ENCODE results near the gene CEP41.

The CEP41 gene

GRCh38 chr7:130421684-130422083, 19.1 kb downstream of the CEP41 start:
- Histone ChIP-seq H4K8ac (ENCODE audit: low read length) (no peak overlapping the region), H2BK120ac (ENCODE audit: low read depth, low read length) (no peak overlapping the region), H3K23ac (ENCODE audit: low read length in 2 of 2) (no peak overlapping the region), H3K4me3 (ENCODE audit: insufficient read depth in 1 of 2, low read depth in 1 of 2, low read length in 2 of 2) (peak overlapping the region in 1 of 2 experiments; percentile 19), H3K27me3 (ENCODE audit: control insufficient read depth in 1 of 2, insufficient read depth in 1 of 2, low read length in 2 of 2) (no peaks in the 10 kb centered on the region), H2BK5ac (ENCODE audit: low read depth, low read length, poor library complexity, severe bottlenecking) (no peak overlapping the region), H3K27ac (ENCODE audit: low read length, poor library complexity, severe bottlenecking) (peak overlapping the region; percentile 13), H3K18ac (ENCODE audit: low read depth in 1 of 2, low read length in 2 of 2) (no peak overlapping the region), H3K9ac (ENCODE audit: low read length) (peak overlapping the region; percentile 85), H3K4ac (ENCODE audit: low read depth in 1 of 2, low read length in 2 of 2) (no peak overlapping the region), H3K14ac (ENCODE audit: low read length in 2 of 2) (no peak overlapping the region), H2BK12ac (ENCODE audit: low read length in 2 of 2) (no peak overlapping the region), H2AFZ (ENCODE audit: low read depth, low read length) (no peak overlapping the region), H3K4me1 (ENCODE audit: control insufficient read depth, insufficient read depth, low read depth, low read length) (peaks cover 8% of the 10 kb centered on the region), H2BK15ac (ENCODE audit: low read depth, poor library complexity, severe bottlenecking) (no peak overlapping the region), H4K91ac (ENCODE audit: low read length) (no peak overlapping the region), H2AK5ac (ENCODE audit: low read length, severe bottlenecking) (no peak overlapping the region), H3K36me3 (ENCODE audit: control insufficient read depth in 1 of 2, insufficient read depth in 2 of 2, low read depth in 1 of 2, low read length in 2 of 2) (peaks cover 0 to 3% of the 10 kb centered on the region in 2 experiments), H3K79me1 (replicated peaks; ENCODE audit: low read length, poor library complexity, severe bottlenecking) (peaks cover 2% of the 10 kb centered on the region), H3K4me2 (ENCODE audit: low read length, poor library complexity, severe bottlenecking) (no peak overlapping the region), H3K9me3 (ENCODE audit: control insufficient read depth, low read length) (no peaks in the 10 kb centered on the region)
- WGBS, result 53% methylated on average over 2 of the region's 2 CpGs
- DNase-seq, result peak; percentile 77

DNA sequence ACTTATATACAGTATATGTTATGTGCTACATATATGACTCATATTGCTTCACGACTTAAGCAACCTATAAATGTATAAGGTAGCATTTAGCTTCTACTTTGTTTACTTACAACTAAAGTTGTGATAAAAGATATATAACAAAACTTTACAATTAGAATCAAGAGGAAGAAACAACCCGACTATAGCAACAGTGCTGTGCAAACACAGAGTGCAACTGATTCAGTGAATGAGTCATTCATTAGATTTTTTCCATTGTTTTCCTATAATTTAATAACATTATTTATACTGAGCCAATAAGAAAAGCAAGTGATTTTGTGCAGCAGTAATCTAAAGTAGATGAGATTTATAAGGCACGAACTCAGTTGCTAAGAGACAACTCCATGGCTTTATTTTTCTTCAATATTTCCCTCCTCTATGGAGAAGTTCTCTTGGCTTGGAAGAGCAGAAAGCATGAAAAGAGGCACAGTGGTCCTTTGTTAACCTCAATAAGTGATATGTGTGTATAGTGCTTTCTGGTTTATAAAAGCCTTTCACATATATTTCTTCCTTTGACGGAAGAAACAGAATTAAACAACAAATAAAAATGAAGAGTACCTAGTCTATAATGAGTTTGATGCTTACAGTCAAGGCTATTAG, 19.8 kb downstream of the CEP41 start:
- Histone ChIP-seq H3K4me2 (ENCODE audit: low read length, poor library complexity, severe bottlenecking) (no peak overlapping the region), H3K14ac (ENCODE audit: low read length in 2 of 2) (no peak overlapping the region), H4K8ac (ENCODE audit: low read length) (no peak overlapping the region), H3K36me3 (ENCODE audit: control insufficient read depth in 1 of 2, insufficient read depth in 2 of 2, low read depth in 1 of 2, low read length in 2 of 2) (peaks cover 0 to 3% of the 10 kb centered on the region in 2 experiments), H3K4me3 (ENCODE audit: insufficient read depth in 1 of 2, low read depth in 1 of 2, low read length in 2 of 2) (peak overlapping the region in 1 of 2 experiments; percentile 19), H3K9me3 (ENCODE audit: control insufficient read depth, low read length) (no peaks in the 10 kb centered on the region), H3K79me1 (replicated peaks; ENCODE audit: low read length, poor library complexity, severe bottlenecking) (peaks cover 2% of the 10 kb centered on the region), H2BK15ac (ENCODE audit: low read depth, poor library complexity, severe bottlenecking) (no peak overlapping the region), H2BK12ac (ENCODE audit: low read length in 2 of 2) (no peak overlapping the region), H3K18ac (ENCODE audit: low read depth in 1 of 2, low read length in 2 of 2) (no peak overlapping the region), H4K91ac (ENCODE audit: low read length) (no peak overlapping the region), H2BK120ac (ENCODE audit: low read depth, low read length) (no peak overlapping the region), H2BK5ac (ENCODE audit: low read depth, low read length, poor library complexity, severe bottlenecking) (no peak overlapping the region), H3K9ac (ENCODE audit: low read length) (peak overlapping the region; percentile 85), H2AK5ac (ENCODE audit: low read length, severe bottlenecking) (no peak overlapping the region), H3K27ac (ENCODE audit: low read length, poor library complexity, severe bottlenecking) (no peak overlapping the region), H3K23ac (ENCODE audit: low read length in 2 of 2) (no peak overlapping the region), H3K4ac (ENCODE audit: low read depth in 1 of 2, low read length in 2 of 2) (no peak overlapping the region), H2AFZ (ENCODE audit: low read depth, low read length) (no peak overlapping the region), H3K27me3 (ENCODE audit: control insufficient read depth in 1 of 2, insufficient read depth in 1 of 2, low read length in 2 of 2) (no peaks in the 10 kb centered on the region), H3K4me1 (ENCODE audit: control insufficient read depth, insufficient read depth, low read depth, low read length) (peaks cover 8% of the 10 kb centered on the region)
- no CpG with 5 or more reads among the region's 4 CpGs for WGBS
- DNase-seq, result no peak

DNA sequence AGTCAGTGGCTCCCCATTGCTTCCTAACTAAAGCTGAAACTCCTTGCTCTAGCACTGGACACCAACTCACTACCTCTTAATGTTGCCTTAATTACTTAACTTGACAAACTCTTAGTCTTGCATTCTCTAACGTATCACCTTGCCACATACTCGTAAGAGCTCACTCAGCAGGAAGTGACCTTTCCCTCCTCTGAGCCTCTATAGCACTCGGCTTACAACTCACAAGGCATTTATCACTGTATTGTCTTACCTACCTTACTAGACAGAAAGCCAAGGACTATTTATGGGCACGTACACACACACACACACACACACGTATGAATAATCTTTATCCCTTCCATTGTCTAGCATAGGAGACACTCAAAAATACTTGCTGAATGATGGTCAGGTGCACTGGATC, 21.2 kb downstream of the CEP41 start:
- H2BK120ac ChIP-seq (ENCODE audit: low read depth, low read length), result no peak overlapping the region
- H2AFZ ChIP-seq (ENCODE audit: low read depth, low read length), result no peak overlapping the region

DNA sequence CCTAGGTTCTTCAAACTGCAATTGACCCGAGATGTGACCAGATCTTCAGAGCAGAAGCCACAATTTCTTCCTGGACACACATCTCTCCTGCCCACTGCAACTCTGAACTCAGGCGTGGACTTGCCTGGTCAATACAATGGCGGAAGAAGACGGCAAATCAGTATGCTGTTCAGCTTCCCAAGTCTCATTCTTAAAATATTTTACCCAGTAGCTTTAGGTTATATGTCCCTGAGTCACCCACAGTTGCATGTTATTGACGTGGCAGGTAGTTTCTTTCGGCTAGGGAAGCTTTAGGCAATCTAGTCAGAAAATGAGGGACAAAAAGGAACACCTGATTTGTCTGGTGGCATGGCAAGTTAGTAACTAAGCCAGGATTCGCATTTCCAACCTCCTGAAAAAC, 22.5 kb downstream of the CEP41 start:
- H2AK5ac ChIP-seq (ENCODE audit: low read length, severe bottlenecking), result no peak overlapping the region
- H4K8ac ChIP-seq (ENCODE audit: low read length), result no peak overlapping the region
- H3K79me1 ChIP-seq (replicated peaks; ENCODE audit: low read length, poor library complexity, severe bottlenecking), result peaks cover 2% of the 10 kb centered on the region
- no peak overlapping the region for H4K91ac ChIP-seq (ENCODE audit: low read length)
- H2AFZ ChIP-seq (ENCODE audit: low read depth, low read length), result no peak overlapping the region
- no peak overlapping the region for H3K9ac ChIP-seq (ENCODE audit: low read length)
- H2BK120ac ChIP-seq (ENCODE audit: low read depth, low read length), result no peak overlapping the region
- no peak overlapping the region for H3K18ac ChIP-seq (ENCODE audit: low read depth in 1 of 2, low read length in 2 of 2)
- no peaks in the 10 kb centered on the region for H3K9me3 ChIP-seq (ENCODE audit: control insufficient read depth, low read length)
- no peak overlapping the region for H2BK12ac ChIP-seq (ENCODE audit: low read length in 2 of 2)
- no peak overlapping the region for H3K27ac ChIP-seq (ENCODE audit: low read length, poor library complexity, severe bottlenecking)
- no peak overlapping the region for H3K23ac ChIP-seq (ENCODE audit: low read length in 2 of 2)
- no peak overlapping the region for H3K4ac ChIP-seq (ENCODE audit: low read depth in 1 of 2, low read length in 2 of 2)
- no peak overlapping the region for H3K14ac ChIP-seq (ENCODE audit: low read length in 2 of 2)
- DNase-seq, result no peak
- no peak overlapping the region for H3K4me2 ChIP-seq (ENCODE audit: low read length, poor library complexity, severe bottlenecking)
- 88% methylated on average over 6 of the region's 7 CpGs for WGBS
- H3K4me3 ChIP-seq (ENCODE audit: insufficient read depth in 1 of 2, low read depth in 1 of 2, low read length in 2 of 2), result no peak overlapping the region
- H3K27me3 ChIP-seq (ENCODE audit: control insufficient read depth in 1 of 2, insufficient read depth in 1 of 2, low read length in 2 of 2), result no peaks in the 10 kb centered on the region
- H3K36me3 ChIP-seq (ENCODE audit: control insufficient read depth in 1 of 2, insufficient read depth in 2 of 2, low read depth in 1 of 2, low read length in 2 of 2), result peaks cover 0 to 3% of the 10 kb centered on the region in 2 experiments
- H2BK5ac ChIP-seq (ENCODE audit: low read depth, low read length, poor library complexity, severe bottlenecking), result no peak overlapping the region
- no peak overlapping the region for H2BK15ac ChIP-seq (ENCODE audit: low read depth, poor library complexity, severe bottlenecking)
- H3K4me1 ChIP-seq (ENCODE audit: control insufficient read depth, insufficient read depth, low read depth, low read length), result peaks cover 8% of the 10 kb centered on the region

More for the DNA sequence above, 21.2 kb downstream of the CEP41 start:
- no peak overlapping the region for H3K23ac ChIP-seq (ENCODE audit: low read length in 2 of 2)
- H3K9ac ChIP-seq (ENCODE audit: low read length), result no peak overlapping the region
- H3K27me3 ChIP-seq (ENCODE audit: control insufficient read depth in 1 of 2, insufficient read depth in 1 of 2, low read length in 2 of 2), result no peaks in the 10 kb centered on the region
- no peak overlapping the region for H3K4me3 ChIP-seq (ENCODE audit: insufficient read depth in 1 of 2, low read depth in 1 of 2, low read length in 2 of 2)
- H3K4ac ChIP-seq (ENCODE audit: low read depth in 1 of 2, low read length in 2 of 2), result peak overlapping the region in 1 of 2 experiments; percentile 69
- peak overlapping the region; percentile 32 for H3K27ac ChIP-seq (ENCODE audit: low read length, poor library complexity, severe bottlenecking)
- no peak overlapping the region for H2BK5ac ChIP-seq (ENCODE audit: low read depth, low read length, poor library complexity, severe bottlenecking)
- peaks cover 8% of the 10 kb centered on the region for H3K4me1 ChIP-seq (ENCODE audit: control insufficient read depth, insufficient read depth, low read depth, low read length)
- H2BK12ac ChIP-seq (ENCODE audit: low read length in 2 of 2), result peak overlapping the region; percentile 61 to 79
- peak overlapping the region; percentile 4 for H4K91ac ChIP-seq (ENCODE audit: low read length)
- DNase-seq, result no peak
- no peak overlapping the region for H3K4me2 ChIP-seq (ENCODE audit: low read length, poor library complexity, severe bottlenecking)
- peak overlapping the region; percentile 82 for H2AK5ac ChIP-seq (ENCODE audit: low read length, severe bottlenecking)
- H2BK15ac ChIP-seq (ENCODE audit: low read depth, poor library complexity, severe bottlenecking), result no peak overlapping the region
- H3K36me3 ChIP-seq (ENCODE audit: control insufficient read depth in 1 of 2, insufficient read depth in 2 of 2, low read depth in 1 of 2, low read length in 2 of 2), result peaks cover 0 to 3% of the 10 kb centered on the region in 2 experiments
- no peaks in the 10 kb centered on the region for H3K9me3 ChIP-seq (ENCODE audit: control insufficient read depth, low read length)
- H3K79me1 ChIP-seq (replicated peaks; ENCODE audit: low read length, poor library complexity, severe bottlenecking), result peaks cover 2% of the 10 kb centered on the region
- no peak overlapping the region for H4K8ac ChIP-seq (ENCODE audit: low read length)
- 60% methylated on average over 5 of the region's 5 CpGs for WGBS
- H3K18ac ChIP-seq (ENCODE audit: low read depth in 1 of 2, low read length in 2 of 2), result peak overlapping the region; percentile 2 to 28
- H3K14ac ChIP-seq (ENCODE audit: low read length in 2 of 2), result peak overlapping the region in 1 of 2 experiments; percentile 30

All from mesenchymal stem cell (in vitro differentiated cells and primary cell).